ENCODE results near the gene KRT17.

- no peak for TF ChIP-seq CTCF (IDR thresholded peaks at IDR 0.05)
- peak; percentile 83 for TF ChIP-seq POLR2A (IDR thresholded peaks at IDR 0.05)
- peak in 2 of 3 donors; percentile 80 to 88 for TF ChIP-seq POLR2AphosphoS5 (IDR thresholded peaks at IDR 0.05)
Measured at GRCh38 chr17:41655611-41656111, 31.3 kb upstream of the KRT17 start.
